Amygdala (tissue), 56 donors: ENCODE results near the gene SNX9.
"Not testable (repeated sequence)": the region's sequence is repeated elsewhere in the genome, so short reads cannot be mapped to it uniquely, and the experiment has no call there.

Source experiments
- DNase-seq, 56 donors: peaks; one replicate each; lab custom pipeline; 2025; lab: John Stamatoyannopoulos, UW

SNX9 gene

GRCh38 chr6:157823001-157823527 lies at the start of gene SNX9:
SNX9 (plus strand) TSS chr6:157823246; CDS start chr6:157823435, 189 bp downstream.
- DNase-seq = peak in 45 of 56 donors; percentile 15 to 79 (median 47)

DNA sequence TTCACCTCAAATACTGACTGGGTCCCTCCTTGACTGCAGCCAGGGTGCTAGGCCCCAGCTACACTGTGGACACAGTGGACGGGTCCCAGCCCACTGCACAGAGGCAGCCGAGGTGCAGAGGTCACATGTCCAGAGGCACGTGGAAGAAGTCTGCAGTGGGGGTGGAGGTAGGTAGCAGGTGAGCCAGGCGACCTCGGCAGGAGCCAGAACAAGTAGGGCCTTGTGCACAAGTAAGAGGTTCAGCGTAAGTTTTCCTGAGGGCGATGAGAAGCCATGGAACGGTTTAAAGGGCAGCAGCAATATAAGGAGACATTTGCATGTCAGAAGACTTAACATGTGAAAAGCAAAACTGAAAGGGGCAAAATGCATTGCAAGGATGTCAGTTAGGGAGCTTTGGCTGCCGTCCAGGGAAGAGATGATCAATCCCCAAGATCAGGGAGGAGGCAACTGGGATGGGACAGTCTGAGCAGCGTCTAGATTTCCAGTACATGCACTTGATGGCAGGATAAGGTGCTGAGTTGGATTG lies 49.7 kb upstream of the SNX9 start:
- no peak for DNase-seq

GRCh38 chr6:157774153-157775135 lies 48.6 kb upstream of the SNX9 start:
- DNase-seq = peak in 18 of 56 donors; percentile 10 to 78 (median 31)

DNA sequence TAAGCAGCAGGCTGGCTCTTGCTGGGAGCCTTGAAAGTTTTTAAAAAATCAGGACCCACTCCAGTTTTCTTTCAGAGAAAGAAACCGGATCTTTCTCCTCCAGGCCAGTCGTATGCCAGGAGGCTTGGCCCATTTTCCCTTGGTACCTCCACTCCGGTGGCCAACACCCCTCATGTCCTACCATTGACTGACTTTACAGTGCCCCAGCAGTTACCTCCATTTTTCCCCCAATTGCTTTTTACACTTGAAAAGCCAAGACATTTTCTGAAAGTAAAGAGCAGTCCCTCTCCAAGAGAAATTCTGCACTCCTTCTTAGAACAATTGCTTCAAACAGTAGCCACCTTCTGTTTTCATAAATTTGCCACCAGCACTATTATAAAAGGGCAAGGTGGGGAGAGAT lies 47.7 kb upstream of the SNX9 start:
- no peak for DNase-seq

DNA sequence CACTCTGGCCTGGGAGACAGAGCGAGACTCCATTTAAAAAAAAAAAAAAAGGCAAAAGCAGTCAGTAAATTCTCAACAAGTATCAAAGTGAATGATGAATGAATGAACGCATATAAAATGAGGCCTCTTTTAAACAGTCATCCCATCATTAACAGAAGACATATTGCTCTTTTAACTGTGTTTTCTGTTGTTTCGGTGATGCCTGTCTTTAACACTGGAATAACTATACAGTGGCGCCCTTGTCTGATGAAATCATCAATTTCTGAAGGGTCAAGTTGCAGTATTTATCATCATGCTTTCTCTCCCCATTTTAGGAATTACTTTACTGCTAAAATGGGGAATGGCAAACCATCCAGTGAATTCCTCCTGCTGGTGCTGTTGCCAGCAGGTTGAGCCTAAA lies 45.7 kb upstream of the SNX9 start:
- no peak for DNase-seq

DNA sequence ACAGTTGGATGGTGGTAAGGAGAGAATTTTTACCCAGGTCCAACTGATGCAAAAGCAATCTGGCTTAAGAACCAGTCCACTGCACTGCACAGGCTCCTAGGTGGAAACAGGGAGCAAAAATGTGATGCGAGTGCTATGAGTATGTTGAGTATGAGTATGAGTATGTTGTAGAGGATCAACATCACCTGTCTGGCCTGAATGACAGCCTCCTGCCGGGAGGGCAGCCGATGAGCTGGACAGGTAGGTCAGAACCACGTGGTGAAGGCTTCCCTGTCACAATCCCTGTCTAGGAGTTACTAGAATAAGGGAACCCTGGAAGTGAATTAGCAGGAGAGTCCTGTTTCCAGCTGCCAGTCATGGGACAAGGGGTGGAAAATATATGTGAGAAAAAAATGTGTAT lies 44.3 kb upstream of the SNX9 start:
- no peak for DNase-seq

GRCh38 chr6:157779705-157780604 lies 43.1 kb upstream of the SNX9 start:
- DNase-seq = peak in 1 of 56 donors; percentile 5

DNA sequence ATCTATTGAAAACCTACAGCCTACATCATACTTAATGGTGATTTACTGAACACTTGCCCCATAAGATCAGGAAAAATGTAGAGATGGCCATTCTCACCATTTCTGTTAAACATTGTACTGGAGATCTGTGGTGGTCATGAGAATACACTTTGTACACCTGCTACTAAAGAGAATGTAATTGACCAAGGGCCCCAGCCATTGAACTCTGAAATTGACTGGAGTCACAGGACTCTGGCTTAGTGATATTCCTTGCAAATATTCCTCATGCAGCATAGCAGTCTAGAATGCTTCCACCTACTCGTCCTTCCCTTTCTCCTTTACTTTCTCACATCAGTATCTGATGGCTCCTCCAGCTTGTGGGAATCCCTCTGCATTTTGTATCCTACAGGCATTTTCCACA lies 37.4 kb upstream of the SNX9 start:
- DNase-seq = no peak

DNA sequence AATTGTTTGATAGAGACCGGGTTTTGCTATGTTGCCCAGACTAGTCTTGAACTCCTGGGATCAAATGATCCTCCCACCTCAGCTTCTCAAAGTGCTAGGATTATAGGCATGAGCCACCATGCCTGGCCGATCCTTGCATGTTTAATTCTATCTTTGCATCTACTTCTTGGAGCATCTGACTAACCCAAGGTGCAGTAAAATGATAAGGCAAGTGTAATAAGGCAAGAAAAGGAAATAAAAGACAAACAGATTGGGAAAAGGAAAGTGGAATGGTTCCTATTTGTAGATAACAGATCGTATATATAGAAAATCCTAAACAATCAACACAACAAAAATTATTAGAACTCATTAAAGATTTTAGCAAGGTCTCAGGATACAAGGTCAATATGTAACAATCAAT lies 36.8 kb upstream of the SNX9 start:
- DNase-seq = no peak

- DNase-seq = no peak
Measured at GRCh38 chr6:157787080-157787479, 36.0 kb upstream of the SNX9 start.

DNA sequence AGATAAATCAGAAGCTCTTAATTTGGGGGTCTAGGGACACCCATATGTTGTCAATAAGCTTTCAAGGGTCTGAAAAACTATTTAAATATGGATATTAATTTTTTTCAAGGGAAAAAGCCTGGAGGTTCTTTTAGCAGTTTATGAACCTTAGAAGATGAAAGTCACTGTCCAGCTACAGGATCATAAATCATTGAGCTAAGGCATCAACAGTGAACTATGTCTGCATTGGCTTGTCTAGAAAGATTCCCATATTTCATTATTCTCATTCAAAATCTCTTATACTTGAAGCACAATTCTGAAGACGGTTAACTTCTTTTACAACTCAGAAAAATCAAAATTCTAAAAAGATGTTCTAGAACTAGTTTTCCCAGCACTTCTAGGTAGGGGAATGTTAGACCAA lies 34.9 kb upstream of the SNX9 start:
- no peak for DNase-seq

- DNase-seq = no peak
Measured at GRCh38 chr6:157789297-157789696, 33.7 kb upstream of the SNX9 start.

GRCh38 chr6:157789861-157790260 lies 33.2 kb upstream of the SNX9 start:
- no peak for DNase-seq

DNA sequence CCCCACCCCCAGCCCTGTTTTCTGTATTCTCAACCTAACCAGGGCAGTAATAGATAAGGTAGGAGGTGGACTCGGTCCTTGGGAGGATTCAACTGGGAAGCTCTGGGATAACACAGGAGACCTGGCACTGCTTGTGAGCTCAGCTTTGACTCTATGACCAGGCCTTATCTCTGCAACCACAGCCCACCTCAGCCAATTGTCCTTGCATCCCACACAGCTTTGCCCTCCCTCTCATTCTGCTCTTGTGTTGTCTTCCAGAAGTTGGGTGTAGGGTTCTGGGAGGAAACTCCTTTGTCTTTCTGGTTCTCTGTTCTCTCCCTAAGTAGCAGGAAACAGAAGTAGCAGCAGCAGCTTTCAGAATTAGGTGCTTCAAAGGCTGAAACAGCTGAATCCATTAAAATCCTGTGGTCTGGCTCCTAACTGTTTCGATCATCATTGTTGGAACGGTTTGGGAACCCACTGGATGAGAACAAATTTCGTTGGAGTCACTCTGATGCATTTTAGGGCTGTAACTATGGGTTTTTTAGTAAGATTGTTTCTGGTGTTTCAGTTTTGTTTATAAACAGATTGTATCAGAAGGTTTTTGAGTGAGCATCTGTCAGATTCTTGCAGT lies 32.4 kb upstream of the SNX9 start:
- peak in 1 of 56 donors; percentile 3 for DNase-seq

DNA sequence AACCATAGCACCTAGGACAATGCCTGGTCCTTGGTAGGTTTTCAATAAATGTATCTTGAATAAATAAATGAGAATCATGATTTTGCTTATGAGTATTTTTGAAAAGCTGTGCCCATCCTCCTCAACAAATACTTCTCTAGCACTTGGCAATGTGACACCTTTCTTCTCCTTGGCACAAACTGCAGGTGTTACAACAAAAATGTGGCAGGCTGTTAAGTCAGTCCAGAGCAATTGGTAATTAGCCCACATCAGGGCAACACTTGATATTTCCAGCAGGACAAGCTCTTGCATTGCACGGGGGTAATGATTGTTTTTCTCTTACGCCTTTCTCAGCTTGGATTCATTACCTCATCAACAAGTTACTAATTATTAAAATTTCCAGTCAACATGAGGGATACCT lies 31.6 kb upstream of the SNX9 start:
- no peak for DNase-seq

GRCh38 chr6:157792671-157793070 lies 30.4 kb upstream of the SNX9 start:
- DNase-seq = no peak

GRCh38 chr6:157794012-157794411 lies 29.0 kb upstream of the SNX9 start:
- DNase-seq = not testable (repeated sequence)

DNA sequence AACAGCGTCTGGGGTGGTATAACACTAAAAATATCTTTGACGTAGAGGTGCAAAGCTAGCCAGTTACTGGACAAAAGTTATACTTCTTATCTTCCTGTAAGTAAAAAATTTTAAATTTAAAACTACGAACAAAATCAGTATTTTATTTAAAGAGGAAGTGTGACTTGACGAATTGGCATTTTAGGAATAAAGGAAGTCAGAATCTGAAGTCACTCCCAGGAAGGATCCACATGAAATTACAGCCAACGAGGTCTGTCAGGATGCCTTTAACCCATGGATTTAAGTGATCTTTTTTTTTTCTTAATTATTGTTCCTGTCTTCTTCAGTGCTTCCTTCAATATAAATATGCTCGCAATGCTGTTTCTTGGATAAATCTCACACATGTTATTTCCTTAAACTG lies 27.2 kb upstream of the SNX9 start:
- no peak for DNase-seq

- DNase-seq = no peak
Measured at GRCh38 chr6:157798851-157799250, 24.2 kb upstream of the SNX9 start.

DNA sequence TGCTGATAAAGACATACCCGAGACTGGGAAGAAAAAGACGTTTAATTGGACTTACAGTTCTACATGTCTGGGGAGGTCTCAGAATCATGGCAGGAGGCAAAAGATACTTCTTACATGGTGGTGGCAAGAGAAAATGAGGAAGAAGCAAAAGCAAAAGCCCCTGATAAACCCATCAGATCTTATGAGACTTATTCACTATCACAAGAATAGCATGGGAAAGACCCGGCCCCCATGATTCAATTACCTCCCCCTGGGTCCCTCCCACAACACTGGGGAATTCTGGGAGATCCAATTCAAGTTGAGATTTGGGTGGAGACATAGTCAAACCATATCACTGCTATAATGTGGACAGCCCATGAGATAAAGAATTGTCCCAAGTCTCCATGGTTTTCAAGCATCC lies 23.5 kb upstream of the SNX9 start:
- DNase-seq = not testable (repeated sequence)
